ENCODE data around the gene SNRNP40. TPM values are rescaled to one million over a fixed set of nuclear protein-coding genes. Genes with fewer than 3 reads are reported as not detected.

Gene SNRNP40
- total RNA-seq, 2 experiments from 2014 or later: 48.4 to 53.7 TPM

- Histone ChIP-seq H3K4me3 (ENCODE audit: low read length) (no peak overlapping the region), H3K9me3 (ENCODE audit: control insufficient read depth in 1 of 2, insufficient read depth in 1 of 2, low read length in 2 of 2) (no peaks in the 10 kb centered on the region), H3K27me3 (ENCODE audit: control insufficient read depth in 1 of 2, insufficient read depth in 2 of 2, low read length in 2 of 2) (no peaks in the 10 kb centered on the region), H3K36me3 (ENCODE audit: insufficient read depth, low read length) (peaks cover 20% of the 10 kb centered on the region), H3K27ac (ENCODE audit: low read depth in 1 of 2, low read length in 2 of 2) (no peak overlapping the region), H3K4me1 (ENCODE audit: insufficient read depth, low read length) (no peaks in the 10 kb centered on the region)
- DNase-seq: no peak
- Mint-ChIP-seq H3K27me3 (no peaks in the 10 kb centered on the region), H3K36me3 (ENCODE audit: low read depth) (peaks cover 47% of the 10 kb centered on the region), H3K27ac (no peak overlapping the region), H3K4me1 (ENCODE audit: low read depth) (no peaks in the 10 kb centered on the region), H3K9me3 (no peaks in the 10 kb centered on the region), H3K4me3 (no peak overlapping the region)
- no peak for TF ChIP-seq CTCF (IDR thresholded peaks at IDR 0.05)
- ATAC-seq (ENCODE audit: poor library complexity): no peak
- intact Hi-C loops (cut with DNase I, micrococcal nuclease): loop anchor here (5.0 to 10.0 kb wide), 2 partner anchors 155 to 172 kb away; no protein-coding TSS in a partner anchor
- ChIA-PET POLR2A (no interaction called here), CTCF (no interaction called here)
These were observed 40.3 kb upstream of the SNRNP40 start for GRCh38 chr1:31336687-31337467.

- no peaks in the 10 kb centered on the region for H3K4me1 ChIP-seq (ENCODE audit: insufficient read depth, low read length)
- Mint-ChIP-seq H3K9me3 (no peaks in the 10 kb centered on the region), H3K27ac (no peak overlapping the region), H3K27me3 (no peaks in the 10 kb centered on the region), H3K4me3 (no peak overlapping the region), H3K4me1 (ENCODE audit: low read depth) (no peaks in the 10 kb centered on the region), H3K36me3 (ENCODE audit: low read depth) (peaks cover 45% of the 10 kb centered on the region)
- TF ChIP-seq CTCF (IDR thresholded peaks at IDR 0.05): peak; percentile 30
- H3K4me3 ChIP-seq (ENCODE audit: low read length): no peak overlapping the region
- intact Hi-C loops (cut with DNase I, micrococcal nuclease): loop anchor here (5.0 to 10.0 kb wide), 2 partner anchors 153 to 170 kb away; no protein-coding TSS in a partner anchor
- no peaks in the 10 kb centered on the region for H3K9me3 ChIP-seq (ENCODE audit: control insufficient read depth in 1 of 2, insufficient read depth in 1 of 2, low read length in 2 of 2)
- no peaks in the 10 kb centered on the region for H3K27me3 ChIP-seq (ENCODE audit: control insufficient read depth in 1 of 2, insufficient read depth in 2 of 2, low read length in 2 of 2)
- DNase-seq: peak in 3 of 14 experiments; percentile 21 to 27 (median 25)
- ChIA-PET POLR2A (no interaction called here), CTCF (no interaction called here)
- peaks cover 15% of the 10 kb centered on the region for H3K36me3 ChIP-seq (ENCODE audit: insufficient read depth, low read length)
- H3K27ac ChIP-seq (ENCODE audit: low read depth in 1 of 2, low read length in 2 of 2): no peak overlapping the region
- ATAC-seq (ENCODE audit: poor library complexity): no peak
These were observed 38.4 kb upstream of the SNRNP40 start for GRCh38 chr1:31335007-31335406.

- Mint-ChIP-seq H3K36me3 (ENCODE audit: low read depth) (peaks cover 30% of the 10 kb centered on the region), H3K27me3 (no peaks in the 10 kb centered on the region), H3K27ac (no peak overlapping the region), H3K9me3 (no peaks in the 10 kb centered on the region), H3K4me1 (ENCODE audit: low read depth) (no peaks in the 10 kb centered on the region), H3K4me3 (no peak overlapping the region)
- no peak for TF ChIP-seq CTCF (IDR thresholded peaks at IDR 0.05)
- DNase-seq (no peak), ATAC-seq (ENCODE audit: poor library complexity) (no peak)
- POLR2A ChIA-PET: no interaction called here
- CTCF ChIA-PET: no interaction called here
- intact Hi-C loops (cut with DNase I, micrococcal nuclease): no loop called here
- H3K9me3 ChIP-seq (ENCODE audit: control insufficient read depth in 1 of 2, insufficient read depth in 1 of 2, low read length in 2 of 2): no peaks in the 10 kb centered on the region
- peaks cover 7% of the 10 kb centered on the region for H3K36me3 ChIP-seq (ENCODE audit: insufficient read depth, low read length)
- no peaks in the 10 kb centered on the region for H3K27me3 ChIP-seq (ENCODE audit: control insufficient read depth in 1 of 2, insufficient read depth in 2 of 2, low read length in 2 of 2)
- no peak overlapping the region for H3K27ac ChIP-seq (ENCODE audit: low read depth in 1 of 2, low read length in 2 of 2)
- H3K4me3 ChIP-seq (ENCODE audit: low read length): no peak overlapping the region
- no peaks in the 10 kb centered on the region for H3K4me1 ChIP-seq (ENCODE audit: insufficient read depth, low read length)
These were observed 30.8 kb upstream of the SNRNP40 start for GRCh38 chr1:31327381-31327780.

Data from CD4-positive, alpha-beta T cell (primary cell).